Adipocyte (in vitro differentiated cells): ENCODE results near the gene PDCD1.

Source experiments
- DNase-seq: peaks from one replicate; pipeline ENCODE4 v3.0.0-alpha.2; 2015; ENCODE audit warnings: low read depth
- H3K27me3 ChIP-seq: replicated peaks from 2 replicates; pipeline ENCODE4 v1.7.0; 2013; ENCODE audit warnings: mild to moderate bottlenecking, low read length, moderate library complexity; ENCODE audit not compliant: control insufficient read depth, insufficient read depth
- H3K36me3 ChIP-seq: 2 replicates; pipeline ENCODE4 v1.7.0; 2013; ENCODE audit warnings: low read length, mild to moderate bottlenecking, moderate library complexity; ENCODE audit not compliant: control insufficient read depth, insufficient read depth, severe bottlenecking
- H3K4me1 ChIP-seq: 2 replicates; pipeline ENCODE4 v1.7.0; 2013; ENCODE audit warnings: mild to moderate bottlenecking, low read length, moderate library complexity; ENCODE audit not compliant: control insufficient read depth, insufficient read depth
- H3K4me3 ChIP-seq: 2 replicates; pipeline ENCODE4 v1.7.0; 2013; ENCODE audit warnings: mild to moderate bottlenecking, low read length, moderate library complexity
- H3K9ac ChIP-seq: 2 replicates; pipeline ENCODE4 v1.7.0; 2013; ENCODE audit warnings: mild to moderate bottlenecking, low read length, moderate library complexity
- H3K9me3 ChIP-seq: 2 replicates; pipeline ENCODE4 v1.7.0; 2013; ENCODE audit warnings: mild to moderate bottlenecking, low read length, moderate library complexity; ENCODE audit not compliant: control insufficient read depth

PDCD1 gene

GRCh38 chr2:241866790-241867645 is 8.3 kb upstream of the PDCD1 start:
- H3K36me3 ChIP-seq, result no peaks in the 10 kb centered on the region
- H3K9ac ChIP-seq, result no peak overlapping the region
- DNase-seq, result no peak
- H3K27me3 ChIP-seq, result peaks cover 48% of the 10 kb centered on the region
- H3K4me1 ChIP-seq, result peaks cover 4% of the 10 kb centered on the region
- H3K4me3 ChIP-seq, result no peak overlapping the region
- H3K9me3 ChIP-seq, result no peaks in the 10 kb centered on the region

GRCh38 chr2:241865957-241866789 is 7.5 kb upstream of the PDCD1 start:
- H3K27me3 ChIP-seq, result peaks cover 52% of the 10 kb centered on the region
- H3K36me3 ChIP-seq, result no peaks in the 10 kb centered on the region
- no peak overlapping the region for H3K4me3 ChIP-seq
- H3K4me1 ChIP-seq, result peaks cover 4% of the 10 kb centered on the region
- peak; percentile 36 for DNase-seq
- H3K9me3 ChIP-seq, result no peaks in the 10 kb centered on the region
- H3K9ac ChIP-seq, result no peak overlapping the region

GRCh38 chr2:241865416-241865956 is 6.8 kb upstream of the PDCD1 start:
- H3K27me3 ChIP-seq, result peaks cover 52% of the 10 kb centered on the region
- no peak overlapping the region for H3K9ac ChIP-seq
- H3K4me1 ChIP-seq, result peaks cover 4% of the 10 kb centered on the region
- no peak overlapping the region for H3K4me3 ChIP-seq
- no peaks in the 10 kb centered on the region for H3K9me3 ChIP-seq
- no peak for DNase-seq
- no peaks in the 10 kb centered on the region for H3K36me3 ChIP-seq

- DNase-seq, result no peak
- Histone ChIP-seq H3K9ac (no peak overlapping the region), H3K4me3 (no peak overlapping the region), H3K27me3 (peaks cover 52% of the 10 kb centered on the region), H3K9me3 (no peaks in the 10 kb centered on the region), H3K36me3 (no peaks in the 10 kb centered on the region), H3K4me1 (peaks cover 9% of the 10 kb centered on the region)
These were observed 6.1 kb upstream of the PDCD1 start for GRCh38 chr2:241864850-241865213.

GRCh38 chr2:241864168-241864849 is 5.6 kb upstream of the PDCD1 start:
- DNase-seq, result no peak
- no peak overlapping the region for H3K9ac ChIP-seq
- no peak overlapping the region for H3K4me3 ChIP-seq
- H3K4me1 ChIP-seq, result peaks cover 14% of the 10 kb centered on the region
- H3K9me3 ChIP-seq, result no peaks in the 10 kb centered on the region
- H3K36me3 ChIP-seq, result no peaks in the 10 kb centered on the region
- H3K27me3 ChIP-seq, result peaks cover 52% of the 10 kb centered on the region

GRCh38 chr2:241863536-241863954 is 4.9 kb upstream of the PDCD1 start:
- peak; percentile 54 for DNase-seq
- Histone ChIP-seq H3K36me3 (no peaks in the 10 kb centered on the region), H3K27me3 (peaks cover 51% of the 10 kb centered on the region), H3K9me3 (no peaks in the 10 kb centered on the region), H3K4me3 (peak overlapping the region; percentile 14), H3K4me1 (peaks cover 15% of the 10 kb centered on the region), H3K9ac (no peak overlapping the region)

GRCh38 chr2:241862775-241863535 is 4.3 kb upstream of the PDCD1 start:
- H3K9ac ChIP-seq, result no peak overlapping the region
- H3K4me3 ChIP-seq, result peak overlapping the region; percentile 14
- no peaks in the 10 kb centered on the region for H3K9me3 ChIP-seq
- H3K36me3 ChIP-seq, result no peaks in the 10 kb centered on the region
- peaks cover 45% of the 10 kb centered on the region for H3K27me3 ChIP-seq
- no peak for DNase-seq
- peaks cover 15% of the 10 kb centered on the region for H3K4me1 ChIP-seq

- peaks cover 37% of the 10 kb centered on the region for H3K27me3 ChIP-seq
- H3K4me1 ChIP-seq, result peaks cover 18% of the 10 kb centered on the region
- H3K9me3 ChIP-seq, result no peaks in the 10 kb centered on the region
- no peak overlapping the region for H3K4me3 ChIP-seq
- H3K9ac ChIP-seq, result no peak overlapping the region
- DNase-seq, result no peak
- no peaks in the 10 kb centered on the region for H3K36me3 ChIP-seq
These were observed 3.4 kb upstream of the PDCD1 start for GRCh38 chr2:241862093-241862492.

- Histone ChIP-seq H3K4me1 (peaks cover 21% of the 10 kb centered on the region), H3K36me3 (no peaks in the 10 kb centered on the region), H3K4me3 (no peak overlapping the region), H3K9me3 (no peaks in the 10 kb centered on the region), H3K27me3 (peaks cover 34% of the 10 kb centered on the region), H3K9ac (no peak overlapping the region)
- no peak for DNase-seq
These were observed 2.6 kb upstream of the PDCD1 start for GRCh38 chr2:241861264-241861663.

- peaks cover 31% of the 10 kb centered on the region for H3K27me3 ChIP-seq
- H3K4me3 ChIP-seq, result no peak overlapping the region
- no peaks in the 10 kb centered on the region for H3K36me3 ChIP-seq
- DNase-seq, result no peak
- no peak overlapping the region for H3K9ac ChIP-seq
- no peaks in the 10 kb centered on the region for H3K9me3 ChIP-seq
- peaks cover 21% of the 10 kb centered on the region for H3K4me1 ChIP-seq
These were observed 1.7 kb upstream of the PDCD1 start for GRCh38 chr2:241860184-241861078.
